ENCODE data around the gene RPGR. TPM values are rescaled to one million over a fixed set of nuclear protein-coding genes. Genes with fewer than 3 reads are reported as not detected.

RPGR gene
- total RNA-seq, 2 experiments from 2014 or later: 7.0 to 7.1 TPM

DNA sequence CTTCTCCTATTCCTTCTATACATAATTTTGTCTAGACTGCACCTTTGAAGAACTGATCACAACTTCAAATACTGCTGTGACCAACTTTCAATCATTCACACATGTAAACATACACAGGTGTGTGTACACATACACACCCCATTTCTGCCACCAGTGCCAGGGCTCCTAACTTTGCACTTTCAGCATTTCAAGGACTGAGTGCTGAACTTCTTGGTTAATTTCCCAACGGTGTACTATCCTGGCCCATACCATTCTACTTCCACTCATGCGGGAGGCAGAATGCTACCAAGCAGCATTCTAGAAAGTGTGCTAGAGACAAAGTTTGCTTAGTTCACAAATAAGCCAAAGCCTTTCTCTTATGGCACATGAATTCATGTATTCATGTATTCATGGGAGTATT, 51.2 kb downstream of the RPGR start:
- intact Hi-C loops (cut with micrococcal nuclease): no loop called here
- CTCF ChIA-PET: no interaction called here
- no peak for DNase-seq
- no peak for TF ChIP-seq CTCF (IDR thresholded peaks at IDR 0.05)
- Mint-ChIP-seq H3K9me3 (no peaks in the 10 kb centered on the region), H3K27me3 (no peaks in the 10 kb centered on the region), H3K4me3 (no peak overlapping the region), H3K36me3 (ENCODE audit: low read depth) (peaks cover 2% of the 10 kb centered on the region), H3K27ac (no peak overlapping the region), H3K4me1 (ENCODE audit: low read depth) (peaks cover 2% of the 10 kb centered on the region)
- POLR2A ChIA-PET: no interaction called here
- no peak for ATAC-seq

- Mint-ChIP-seq H3K36me3 (ENCODE audit: low read depth) (peaks cover 2% of the 10 kb centered on the region), H3K27me3 (no peaks in the 10 kb centered on the region), H3K27ac (no peak overlapping the region), H3K9me3 (no peaks in the 10 kb centered on the region), H3K4me3 (no peak overlapping the region), H3K4me1 (ENCODE audit: low read depth) (peaks cover 2% of the 10 kb centered on the region)
- ATAC-seq (no peak), DNase-seq (no peak)
- TF ChIP-seq CTCF (IDR thresholded peaks at IDR 0.05): no peak
- POLR2A ChIA-PET: no interaction called here
- intact Hi-C loops (cut with micrococcal nuclease): no loop called here
- CTCF ChIA-PET: no interaction called here
These were observed 51.7 kb downstream of the RPGR start for GRCh38 chrX:38275615-38276014.

DNA sequence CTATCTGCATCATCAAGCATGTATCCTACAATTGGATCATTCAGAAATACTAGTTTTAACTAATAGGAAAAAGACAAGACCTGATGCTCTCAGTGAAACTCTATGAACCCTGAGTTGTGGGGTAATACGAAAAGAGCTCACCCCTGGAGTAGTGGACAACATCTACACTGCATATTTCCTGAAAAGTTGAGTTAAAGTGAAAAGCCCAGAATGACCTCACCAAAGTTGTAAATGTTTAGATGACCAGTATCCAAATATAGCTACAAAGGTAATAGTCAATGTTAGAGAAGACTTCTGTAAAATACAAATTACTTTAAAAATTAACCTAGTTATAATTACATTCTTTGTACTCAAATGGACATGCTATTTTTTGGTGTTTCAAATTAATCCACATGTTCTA, 53.9 kb downstream of the RPGR start:
- Mint-ChIP-seq H3K27ac (no peak overlapping the region), H3K27me3 (no peaks in the 10 kb centered on the region), H3K9me3 (no peaks in the 10 kb centered on the region), H3K4me3 (no peak overlapping the region), H3K4me1 (ENCODE audit: low read depth) (peaks cover 2% of the 10 kb centered on the region), H3K36me3 (ENCODE audit: low read depth) (peaks cover 2% of the 10 kb centered on the region)
- TF ChIP-seq CTCF (IDR thresholded peaks at IDR 0.05): no peak
- DNase-seq (no peak), ATAC-seq (no peak)
- ChIA-PET CTCF (no interaction called here), POLR2A (no interaction called here)
- intact Hi-C loops (cut with micrococcal nuclease): no loop called here

DNA sequence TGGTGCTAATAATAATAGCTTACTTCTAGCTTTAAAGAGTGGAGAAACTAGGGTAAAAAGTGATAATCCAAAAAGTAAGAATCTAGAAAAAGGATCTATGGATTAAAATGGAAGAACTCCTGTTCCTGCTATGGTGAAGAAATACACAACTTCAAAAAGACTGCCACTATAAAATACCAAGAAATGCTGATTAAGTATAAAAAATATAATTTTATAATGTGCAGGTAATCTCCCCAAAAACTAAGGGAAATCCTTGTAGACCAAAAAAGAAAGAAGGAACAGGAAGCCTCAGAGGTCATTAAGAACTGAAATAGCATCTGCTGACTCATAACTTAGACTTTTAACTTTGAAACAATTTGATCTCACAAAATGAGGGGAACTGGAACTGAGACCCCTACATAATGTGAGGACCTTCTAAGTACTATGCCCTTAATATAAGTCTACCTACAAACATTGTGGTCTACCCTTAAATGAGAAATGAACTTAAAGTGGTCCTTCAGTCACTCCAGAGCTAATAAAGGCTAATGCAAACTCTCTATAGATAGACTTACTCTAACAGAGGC, 56.1 kb downstream of the RPGR start:
- H3K4me3 Mint-ChIP-seq: no peak overlapping the region
- TF ChIP-seq CTCF (IDR thresholded peaks at IDR 0.05): no peak
- POLR2A ChIA-PET: no interaction called here
- no peak for DNase-seq
- intact Hi-C loops (cut with micrococcal nuclease): no loop called here
- H3K27me3 Mint-ChIP-seq: no peaks in the 10 kb centered on the region
- no peak for ATAC-seq
- CTCF ChIA-PET: interaction anchor here (1.7 kb wide), 1 partner anchor 10 kb away, joined by 3 read pairs; no protein-coding TSS in a partner anchor
- H3K9me3 Mint-ChIP-seq: no peaks in the 10 kb centered on the region
- H3K27ac Mint-ChIP-seq: no peak overlapping the region
- H3K36me3 Mint-ChIP-seq (ENCODE audit: low read depth): peaks cover 2% of the 10 kb centered on the region
- peaks cover 2% of the 10 kb centered on the region for H3K4me1 Mint-ChIP-seq (ENCODE audit: low read depth)

DNA sequence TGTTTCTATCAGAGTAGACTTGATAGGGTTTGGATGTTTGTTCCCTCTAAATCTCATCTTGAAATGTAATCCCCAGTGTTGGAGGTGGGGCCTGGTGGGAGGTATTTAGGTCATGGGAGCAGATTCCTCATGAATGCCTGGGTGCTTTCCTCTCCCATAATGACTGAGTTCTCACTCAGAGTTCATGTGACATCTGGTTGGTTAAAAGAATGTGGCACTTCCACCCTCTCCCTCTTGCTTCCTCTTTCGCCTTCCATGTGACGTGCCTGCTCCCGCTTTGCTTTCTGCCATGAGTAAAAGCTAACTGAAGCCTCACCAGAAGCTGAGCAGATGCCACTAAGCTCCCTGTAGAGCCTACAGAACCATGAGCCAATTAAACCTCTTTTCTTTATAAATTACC, 59.3 kb downstream of the RPGR start:
- ATAC-seq (no peak), DNase-seq (no peak)
- ChIA-PET CTCF (no interaction called here), POLR2A (interaction anchor here (1.3 kb wide), 1 partner anchor 21 kb away, joined by 3 read pairs; no protein-coding TSS in a partner anchor)
- Mint-ChIP-seq H3K27me3 (no peaks in the 10 kb centered on the region), H3K27ac (no peak overlapping the region), H3K4me3 (no peak overlapping the region), H3K36me3 (ENCODE audit: low read depth) (peaks cover 2% of the 10 kb centered on the region), H3K4me1 (ENCODE audit: low read depth) (peaks cover 2% of the 10 kb centered on the region), H3K9me3 (no peaks in the 10 kb centered on the region)
- intact Hi-C loops (cut with micrococcal nuclease): no loop called here
- TF ChIP-seq CTCF (IDR thresholded peaks at IDR 0.05): no peak
